GM19397 (cell line): ENCODE results near the gene PGA5.

Experiments used
- ATAC-seq: cut with Tn5 transposase; IDR thresholded peaks from one replicate; pipeline ENCODE4 v1.9.1; 2021; ENCODE audit warnings: mild to moderate bottlenecking, moderate library complexity; ENCODE audit not compliant: unreplicated experiment

PGA5 gene

GRCh38 chr11:61293867-61294716, 53.1 kb downstream of the PGA5 start:
- peak; percentile 33 for ATAC-seq

- ATAC-seq, result peak; percentile 80
Observed at GRCh38 chr11:61294717-61295595, 54.0 kb downstream of the PGA5 start, which contains the start of gene VWCE. Gene VWCE (minus strand): TSS chr11:61295316. CDS start chr11:61295037, 279 bp downstream.

- no peak for ATAC-seq
Observed at GRCh38 chr11:61295596-61295926, 54.6 kb downstream of the PGA5 start.

DNA sequence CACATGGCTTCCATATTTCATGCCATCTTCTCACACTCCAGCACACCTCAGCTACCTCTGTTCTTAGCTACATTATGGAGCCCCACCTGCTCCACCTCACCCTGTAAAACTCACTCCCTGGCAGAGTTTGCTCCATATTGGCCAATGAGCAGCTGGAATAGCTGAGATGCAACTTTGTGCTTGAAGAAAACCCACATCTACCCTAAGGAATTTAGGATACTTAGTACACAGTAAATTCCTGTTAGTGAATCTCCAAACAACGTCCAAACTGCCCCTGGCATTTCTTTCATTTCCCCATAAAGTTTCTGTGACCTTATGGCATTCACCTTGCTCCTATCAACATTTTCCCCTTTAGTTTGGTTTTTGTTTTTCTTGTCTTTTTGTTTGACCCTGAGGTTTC, 56.4 kb downstream of the PGA5 start:
- ATAC-seq, result no peak

DNA sequence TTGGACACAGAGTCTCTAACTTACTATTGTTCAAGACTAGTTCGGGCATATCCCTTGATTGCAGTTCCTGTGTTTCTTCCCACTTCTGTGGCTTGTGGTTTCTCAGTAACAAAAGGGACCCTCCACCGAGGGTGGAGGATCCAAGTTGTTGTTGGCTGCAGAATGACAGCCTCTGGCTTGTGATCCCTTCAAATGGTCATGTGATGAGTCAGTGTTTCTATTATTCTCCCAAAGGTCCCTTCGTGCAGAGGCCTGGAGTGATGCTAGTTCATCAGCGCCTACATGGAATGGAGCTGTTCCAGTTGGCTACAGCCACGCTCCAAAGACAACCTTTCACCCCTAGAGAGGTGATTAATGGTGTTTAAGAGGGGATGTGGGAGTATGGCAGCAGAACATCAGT, 56.8 kb downstream of the PGA5 start:
- no peak for ATAC-seq

DNA sequence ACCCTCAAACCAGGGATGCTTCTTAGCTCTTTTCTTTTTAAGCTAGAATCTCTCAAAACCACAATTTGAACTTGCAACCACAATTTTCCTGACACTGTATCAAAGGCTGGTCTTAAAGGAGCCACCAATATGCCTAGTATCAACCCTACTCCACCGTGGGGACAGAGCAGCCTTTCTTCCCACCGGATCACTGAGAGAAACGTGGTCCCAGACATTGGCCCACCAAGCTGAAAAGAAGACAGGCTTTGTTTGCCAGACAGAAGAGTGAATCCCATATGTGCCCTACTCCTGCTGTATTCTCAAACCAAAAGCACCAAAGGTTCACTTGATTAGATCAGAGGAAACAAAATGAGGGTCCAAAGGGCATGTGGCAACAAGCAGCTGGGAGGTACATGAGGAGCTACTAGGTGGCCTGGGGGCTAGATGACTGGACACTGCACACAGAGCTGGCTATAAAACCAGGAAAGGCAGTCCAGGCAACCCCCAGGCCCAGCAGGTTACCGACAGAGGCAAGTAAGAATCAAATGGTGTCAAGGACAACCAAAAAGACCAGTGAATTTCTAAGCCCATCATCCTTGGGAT, 57.8 kb downstream of the PGA5 start:
- ATAC-seq, result no peak
